DOHH2 (cell line): ENCODE data around the gene RPL41.

Experiments
- CTCF ChIP-seq: fragments of 200-600 bp; sonication (generic); IDR thresholded peaks from one replicate; pipeline ENCODE4 v1.5.1; 2014; ENCODE audit warnings: antibody characterized with exemption, mild to moderate bottlenecking, low read depth, low read length; ENCODE audit not compliant: poor library complexity, severe bottlenecking
- EZH2phosphoT487 ChIP-seq: fragments of 200-600 bp; sonication (generic); IDR thresholded peaks from 2 replicates; pipeline ENCODE4 v1.6.1; 2017; ENCODE audit warnings: borderline replicate concordance, mild to moderate bottlenecking, antibody characterized with exemption, low read length, moderate library complexity, mixed read lengths

GRCh38 chr12:56097738-56098137 is 18.7 kb upstream of the RPL41 start:
- TF ChIP-seq CTCF (no peak), EZH2phosphoT487 (no peak)
